Measurements from ENCODE around the gene CNGA3. TPM values are rescaled to one million over a fixed set of nuclear protein-coding genes. Genes with fewer than 3 reads are reported as not detected.
"Not testable (repeated sequence)": the region's sequence is repeated elsewhere in the genome, so short reads cannot be mapped to it uniquely, and the experiment has no call there.

CNGA3 gene
- total and polyA plus RNA-seq, 2 donors, result 0.05 to 0.09 TPM

GRCh38 chr2:98320171-98320570 lies 26.1 kb upstream of the CNGA3 start:
- H3K9me3 ChIP-seq (ENCODE audit: control insufficient read depth in 2 of 2, insufficient read depth in 1 of 2, low read length in 1 of 2), result peaks cover 3 to 11% of the 10 kb centered on the region in 2 donors
- H3K27ac ChIP-seq (ENCODE audit: low read depth in 1 of 2, low read length in 1 of 2); H3K27me3 ChIP-seq (ENCODE audit: control insufficient read depth in 2 of 2, insufficient read depth in 1 of 2, low read length in 1 of 2); H3K36me3 ChIP-seq (ENCODE audit: control insufficient read depth in 2 of 2, insufficient read depth in 2 of 2, low read length in 1 of 2); DNase-seq (ENCODE audit: low read depth in 6 of 9, low spot score in 9 of 9); H3K4me1 ChIP-seq (ENCODE audit: control insufficient read depth in 2 of 2, insufficient read depth in 2 of 2, low read length in 2 of 2); H3K4me3 ChIP-seq (ENCODE audit: low read length in 2 of 2): not testable (repeated sequence)
- 98% methylated on average over 3 of the region's 3 CpGs for WGBS

- WGBS, result 93% methylated on average over 2 of the region's 2 CpGs
- H3K9me3 ChIP-seq (ENCODE audit: control insufficient read depth in 2 of 2, insufficient read depth in 1 of 2, low read length in 1 of 2), result peaks cover 3 to 11% of the 10 kb centered on the region in 2 donors
- no peak for DNase-seq (ENCODE audit: low read depth in 6 of 9, low spot score in 9 of 9)
- no peak overlapping the region for H3K27ac ChIP-seq (ENCODE audit: low read depth in 1 of 2, low read length in 1 of 2)
- H3K4me1 ChIP-seq (ENCODE audit: control insufficient read depth in 2 of 2, insufficient read depth in 2 of 2, low read length in 2 of 2), result no peaks in the 10 kb centered on the region
- H3K27me3 ChIP-seq (ENCODE audit: control insufficient read depth in 2 of 2, insufficient read depth in 1 of 2, low read length in 1 of 2), result no peaks in the 10 kb centered on the region
- H3K4me3 ChIP-seq (ENCODE audit: low read length in 2 of 2), result no peak overlapping the region
- H3K36me3 ChIP-seq (ENCODE audit: control insufficient read depth in 2 of 2, insufficient read depth in 2 of 2, low read length in 1 of 2), result no peaks in the 10 kb centered on the region
Measured at GRCh38 chr2:98324181-98324580, 22.1 kb upstream of the CNGA3 start.

- Histone ChIP-seq H3K36me3 (ENCODE audit: control insufficient read depth in 2 of 2, insufficient read depth in 2 of 2, low read length in 1 of 2) (no peaks in the 10 kb centered on the region), H3K27me3 (ENCODE audit: control insufficient read depth in 2 of 2, insufficient read depth in 1 of 2, low read length in 1 of 2) (no peaks in the 10 kb centered on the region), H3K27ac (ENCODE audit: low read depth in 1 of 2, low read length in 1 of 2) (no peak overlapping the region), H3K4me1 (ENCODE audit: control insufficient read depth in 2 of 2, insufficient read depth in 2 of 2, low read length in 2 of 2) (no peaks in the 10 kb centered on the region), H3K9me3 (ENCODE audit: control insufficient read depth in 2 of 2, insufficient read depth in 1 of 2, low read length in 1 of 2) (no peaks in the 10 kb centered on the region), H3K4me3 (ENCODE audit: low read length in 2 of 2) (no peak overlapping the region)
- 98% methylated on average over 4 of the region's 4 CpGs for WGBS
- DNase-seq (ENCODE audit: low read depth in 6 of 9, low spot score in 9 of 9), result no peak
Measured at GRCh38 chr2:98327776-98328175, 18.5 kb upstream of the CNGA3 start.

GRCh38 chr2:98329549-98329948 lies 16.7 kb upstream of the CNGA3 start:
- Histone ChIP-seq H3K4me3 (ENCODE audit: low read length in 2 of 2) (no peak overlapping the region), H3K36me3 (ENCODE audit: control insufficient read depth in 2 of 2, insufficient read depth in 2 of 2, low read length in 1 of 2) (no peaks in the 10 kb centered on the region), H3K9me3 (ENCODE audit: control insufficient read depth in 2 of 2, insufficient read depth in 1 of 2, low read length in 1 of 2) (no peaks in the 10 kb centered on the region), H3K4me1 (ENCODE audit: control insufficient read depth in 2 of 2, insufficient read depth in 2 of 2, low read length in 2 of 2) (no peaks in the 10 kb centered on the region), H3K27me3 (ENCODE audit: control insufficient read depth in 2 of 2, insufficient read depth in 1 of 2, low read length in 1 of 2) (peaks cover 0 to 5% of the 10 kb centered on the region in 2 donors), H3K27ac (ENCODE audit: low read depth in 1 of 2, low read length in 1 of 2) (no peak overlapping the region)
- no peak for DNase-seq (ENCODE audit: low read depth in 6 of 9, low spot score in 9 of 9)
- WGBS, result 91% methylated on average over 4 of the region's 4 CpGs

GRCh38 chr2:98332989-98333388 lies 13.3 kb upstream of the CNGA3 start:
- Histone ChIP-seq H3K4me3 (ENCODE audit: low read length in 2 of 2) (no peak overlapping the region), H3K36me3 (ENCODE audit: control insufficient read depth in 2 of 2, insufficient read depth in 2 of 2, low read length in 1 of 2) (no peaks in the 10 kb centered on the region), H3K27ac (ENCODE audit: low read depth in 1 of 2, low read length in 1 of 2) (no peak overlapping the region), H3K4me1 (ENCODE audit: control insufficient read depth in 2 of 2, insufficient read depth in 2 of 2, low read length in 2 of 2) (no peaks in the 10 kb centered on the region), H3K27me3 (ENCODE audit: control insufficient read depth in 2 of 2, insufficient read depth in 1 of 2, low read length in 1 of 2) (peaks cover 0 to 9% of the 10 kb centered on the region in 2 donors), H3K9me3 (ENCODE audit: control insufficient read depth in 2 of 2, insufficient read depth in 1 of 2, low read length in 1 of 2) (no peaks in the 10 kb centered on the region)
- no peak for DNase-seq (ENCODE audit: low read depth in 6 of 9, low spot score in 9 of 9)
- WGBS, result 89% methylated on average over 5 of the region's 5 CpGs

- no peak for DNase-seq (ENCODE audit: low read depth in 6 of 9, low spot score in 9 of 9)
- H3K4me1 ChIP-seq (ENCODE audit: control insufficient read depth in 2 of 2, insufficient read depth in 2 of 2, low read length in 2 of 2), result no peaks in the 10 kb centered on the region
- H3K4me3 ChIP-seq (ENCODE audit: low read length in 2 of 2), result no peak overlapping the region
- H3K36me3 ChIP-seq (ENCODE audit: control insufficient read depth in 2 of 2, insufficient read depth in 2 of 2, low read length in 1 of 2), result no peaks in the 10 kb centered on the region
- no peaks in the 10 kb centered on the region for H3K9me3 ChIP-seq (ENCODE audit: control insufficient read depth in 2 of 2, insufficient read depth in 1 of 2, low read length in 1 of 2)
- H3K27ac ChIP-seq (ENCODE audit: low read depth in 1 of 2, low read length in 1 of 2), result no peak overlapping the region
- peaks cover 0 to 9% of the 10 kb centered on the region in 2 donors for H3K27me3 ChIP-seq (ENCODE audit: control insufficient read depth in 2 of 2, insufficient read depth in 1 of 2, low read length in 1 of 2)
- WGBS, result 79% methylated on average over 2 of the region's 2 CpGs
Measured at GRCh38 chr2:98333922-98334321, 12.3 kb upstream of the CNGA3 start.

GRCh38 chr2:98334439-98335078 lies 11.7 kb upstream of the CNGA3 start:
- WGBS, result 46% methylated on average over 4 of the region's 4 CpGs
- Histone ChIP-seq H3K27me3 (ENCODE audit: control insufficient read depth in 2 of 2, insufficient read depth in 1 of 2, low read length in 1 of 2) (peaks cover 0 to 9% of the 10 kb centered on the region in 2 donors), H3K36me3 (ENCODE audit: control insufficient read depth in 2 of 2, insufficient read depth in 2 of 2, low read length in 1 of 2) (no peaks in the 10 kb centered on the region), H3K9me3 (ENCODE audit: control insufficient read depth in 2 of 2, insufficient read depth in 1 of 2, low read length in 1 of 2) (no peaks in the 10 kb centered on the region), H3K4me1 (ENCODE audit: control insufficient read depth in 2 of 2, insufficient read depth in 2 of 2, low read length in 2 of 2) (no peaks in the 10 kb centered on the region), H3K27ac (ENCODE audit: low read depth in 1 of 2, low read length in 1 of 2) (no peak overlapping the region), H3K4me3 (ENCODE audit: low read length in 2 of 2) (no peak overlapping the region)
- no peak for DNase-seq (ENCODE audit: low read depth in 6 of 9, low spot score in 9 of 9)

GRCh38 chr2:98335271-98335670 lies 11.0 kb upstream of the CNGA3 start:
- H3K4me3 ChIP-seq (ENCODE audit: low read length in 2 of 2), result no peak overlapping the region
- H3K27me3 ChIP-seq (ENCODE audit: control insufficient read depth in 2 of 2, insufficient read depth in 1 of 2, low read length in 1 of 2), result peaks cover 0 to 12% of the 10 kb centered on the region in 2 donors
- H3K36me3 ChIP-seq (ENCODE audit: control insufficient read depth in 2 of 2, insufficient read depth in 2 of 2, low read length in 1 of 2), result no peaks in the 10 kb centered on the region
- H3K9me3 ChIP-seq (ENCODE audit: control insufficient read depth in 2 of 2, insufficient read depth in 1 of 2, low read length in 1 of 2), result no peaks in the 10 kb centered on the region
- H3K27ac ChIP-seq (ENCODE audit: low read depth in 1 of 2, low read length in 1 of 2), result no peak overlapping the region
- DNase-seq (ENCODE audit: low read depth in 6 of 9, low spot score in 9 of 9), result no peak
- 80% methylated on average over 3 of the region's 3 CpGs for WGBS
- H3K4me1 ChIP-seq (ENCODE audit: control insufficient read depth in 2 of 2, insufficient read depth in 2 of 2, low read length in 2 of 2), result no peaks in the 10 kb centered on the region

GRCh38 chr2:98341241-98341640 lies 5.0 kb upstream of the CNGA3 start:
- no peaks in the 10 kb centered on the region for H3K36me3 ChIP-seq (ENCODE audit: control insufficient read depth in 2 of 2, insufficient read depth in 2 of 2, low read length in 1 of 2)
- no peak overlapping the region for H3K4me3 ChIP-seq (ENCODE audit: low read length in 2 of 2)
- H3K9me3 ChIP-seq (ENCODE audit: control insufficient read depth in 2 of 2, insufficient read depth in 1 of 2, low read length in 1 of 2), result peaks cover 0 to under 1% of the 10 kb centered on the region in 2 donors
- no peak for DNase-seq (ENCODE audit: low read depth in 6 of 9, low spot score in 9 of 9)
- WGBS, result 95% methylated on average over 2 of the region's 2 CpGs
- no peaks in the 10 kb centered on the region for H3K4me1 ChIP-seq (ENCODE audit: control insufficient read depth in 2 of 2, insufficient read depth in 2 of 2, low read length in 2 of 2)
- peaks cover 14 to 29% of the 10 kb centered on the region in 2 donors for H3K27me3 ChIP-seq (ENCODE audit: control insufficient read depth in 2 of 2, insufficient read depth in 1 of 2, low read length in 1 of 2)
- no peak overlapping the region for H3K27ac ChIP-seq (ENCODE audit: low read depth in 1 of 2, low read length in 1 of 2)

All from thymus (tissue), 11 donors.